ENCODE data around the gene AP1B1. TPM values are rescaled to one million over a fixed set of nuclear protein-coding genes. Genes with fewer than 3 reads are reported as not detected.

Gene AP1B1
- total and polyA plus RNA-seq, 2 of the 13 experiments (the other 11 are each of a cell fraction or from before 2014, with no cell fraction given), result 26.6 to 29.7 TPM

GRCh38 chr22:29314537-29315285 is 73.7 kb downstream of the AP1B1 start (continued):
- TF ChIP-seq CREM (IDR thresholded peaks at IDR 0.05), result no peak
- no peak for TF ChIP-seq CREM (CRISPR knock-in tag; IDR thresholded peaks at IDR 0.05)
- no peak for TF ChIP-seq ZNF274 (CRISPR knock-in tag; IDR thresholded peaks at IDR 0.05)
- no peak for TF ChIP-seq ZNF562 (CRISPR knock-in tag; IDR thresholded peaks at IDR 0.05; ENCODE audit: borderline replicate concordance)
- TF ChIP-seq MTF2 (CRISPR knock-in tag; IDR thresholded peaks at IDR 0.05; ENCODE audit: borderline replicate concordance), result peak; percentile 82
- TF ChIP-seq MLXIP (CRISPR knock-in tag; IDR thresholded peaks at IDR 0.05; ENCODE audit: borderline replicate concordance), result no peak
- no peak for TF ChIP-seq KLF15 (CRISPR knock-in tag; IDR thresholded peaks at IDR 0.05; ENCODE audit: borderline replicate concordance)
- TF ChIP-seq LBX2 (CRISPR knock-in tag; IDR thresholded peaks at IDR 0.05; ENCODE audit: borderline replicate concordance), result no peak
- TF ChIP-seq THAP11 (CRISPR knock-in tag; IDR thresholded peaks at IDR 0.05), result no peak
- TF ChIP-seq ZNF280D (CRISPR knock-in tag; IDR thresholded peaks at IDR 0.05), result no peak
- no peak for TF ChIP-seq ZNF441 (CRISPR knock-in tag; IDR thresholded peaks at IDR 0.05; ENCODE audit: borderline replicate concordance)
- no peak for TF ChIP-seq ZNF343 (CRISPR knock-in tag; IDR thresholded peaks at IDR 0.05)
- TF ChIP-seq SKI (IDR thresholded peaks at IDR 0.05; ENCODE audit: partially characterized antibody), result no peak
- no peak for TF ChIP-seq RAD51 (IDR thresholded peaks at IDR 0.05; ENCODE audit: borderline replicate concordance)
- no peak for TF ChIP-seq ARNT (IDR thresholded peaks at IDR 0.05)
- no peak for TF ChIP-seq ZNF430 (CRISPR knock-in tag; IDR thresholded peaks at IDR 0.05)
- TF ChIP-seq NFKBIZ (CRISPR knock-in tag; IDR thresholded peaks at IDR 0.05), result no peak
- no peak for TF ChIP-seq MBD4 (IDR thresholded peaks at IDR 0.05; ENCODE audit: borderline replicate concordance, low read length)
- TF ChIP-seq ZNF567 (CRISPR knock-in tag; IDR thresholded peaks at IDR 0.05; ENCODE audit: borderline replicate concordance), result no peak
- no peak for TF ChIP-seq MED13 (CRISPR knock-in tag; IDR thresholded peaks at IDR 0.05)
- no peak for TF ChIP-seq MXD4 (CRISPR knock-in tag; IDR thresholded peaks at IDR 0.05)
- TF ChIP-seq CTCF (CRISPR knock-in tag; IDR thresholded peaks at IDR 0.05), result no peak
- TF ChIP-seq SAFB2 (CRISPR knock-in tag; IDR thresholded peaks at IDR 0.05; ENCODE audit: borderline replicate concordance, low read depth), result no peak

All from HepG2 (cell line).